B cell (primary cell): ENCODE measurements around the gene ITGB1. TPM values are rescaled to one million over a fixed set of nuclear protein-coding genes. Genes with fewer than 3 reads are reported as not detected.

Experiments
- ATAC-seq: fragments of 200-7000 bp; cut with Tn5 transposase; one replicate; pipeline ENCODE4 v1.10.0; 2021; ENCODE audit warnings: low read depth, mild to moderate bottlenecking, moderate number of reproducible peaks, moderate library complexity
- CTCF ChIA-PET: fragments of 350-600 bp; sonication (Branson Sonifier 250); formaldehyde crosslinking; loops from one replicate; lab custom pipeline; 2021; ENCODE audit warnings: antibody characterized with exemption, inconsistent platforms; lab: Charles Lee
- POLR2A ChIA-PET: fragments of 350-600 bp; sonication (Branson Sonifier 250); formaldehyde crosslinking; loops from one replicate; lab custom pipeline; 2021; ENCODE audit warnings: antibody characterized with exemption; lab: Charles Lee
- DNase-seq: peaks from one replicate; pipeline ENCODE4 v3.0.0; 2013
- H2AFZ ChIP-seq: 2 replicates; pipeline ENCODE4 v1.6.1; 2012; ENCODE audit warnings: mild to moderate bottlenecking, low read depth, low read length; ENCODE audit not compliant: insufficient read depth, poor library complexity, severe bottlenecking
- H3K27ac ChIP-seq, 2 donors: 1 replicate in 1 of 2; 2 replicates in 1 of 2; pipeline ENCODE4 v1.5.1; 2012 to 2013; ENCODE audit warnings: low read length in 2 of 2, mild to moderate bottlenecking in 2 of 2, moderate library complexity in 1 of 2
- H3K27me3 ChIP-seq, 4 experiments: fragments of 200-600 bp in 1 of 4; sonication (generic) in 1 of 4; replicated peaks in 1 of 4; 1 replicate in 2 of 4; 2 replicates in 2 of 4; pipeline versions ENCODE4 v1.6.1 to v1.7.0; 2013 to 2016; ENCODE audit warnings: low read length in 3 of 4, mild to moderate bottlenecking in 2 of 4, mixed read lengths in 1 of 4, moderate library complexity in 1 of 4; ENCODE audit not compliant: insufficient read depth in 4 of 4, control insufficient read depth in 3 of 4; ENCODE audit errors: control extremely low read depth in 1 of 4
- H3K36me3 ChIP-seq, 2 experiments: replicated peaks in 1 of 2; 1 replicate in 1 of 2; 2 replicates in 1 of 2; pipeline versions ENCODE4 v1.6.1 to v1.7.1; 2013; ENCODE audit warnings: low read length in 1 of 2; ENCODE audit not compliant: insufficient read depth in 2 of 2, control insufficient read depth in 1 of 2; ENCODE audit errors: control extremely low read depth in 1 of 2, extremely low read depth in 1 of 2
- H3K4me1 ChIP-seq, 2 donors: fragments of 200-600 bp in 1 of 2; sonication (generic) in 1 of 2; 1 replicate in 1 of 2; 2 replicates in 1 of 2; pipeline versions ENCODE4 v1.5.1 to v1.6.1; 2013 to 2017; ENCODE audit warnings: low read length in 2 of 2; ENCODE audit not compliant: control insufficient read depth in 2 of 2, insufficient read depth in 2 of 2
- H3K4me2 ChIP-seq: replicated peaks from 2 replicates; pipeline ENCODE3; 2012; ENCODE audit warnings: mild to moderate bottlenecking, low read depth, low read length; ENCODE audit not compliant: poor library complexity, severe bottlenecking
- H3K4me3 ChIP-seq, 5 experiments: fragments of 200-600 bp in 1 of 5; sonication (generic) in 1 of 5; 1 replicate in 3 of 5; 2 replicates in 2 of 5; pipeline versions ENCODE4 v1.5.1 to v1.7.0; 2011 to 2016; ENCODE audit warnings: low read length in 4 of 5, mild to moderate bottlenecking in 4 of 5, low read depth in 2 of 5, control low read depth in 1 of 5, moderate library complexity in 1 of 5; ENCODE audit not compliant: insufficient read depth in 1 of 5; ENCODE audit errors: control extremely low read depth in 1 of 5, extremely low read depth in 1 of 5
- H3K79me2 ChIP-seq: fragments of 200-600 bp; sonication (generic); one replicate; pipeline ENCODE4 v1.6.0; 2016; ENCODE audit warnings: low read length; ENCODE audit not compliant: control insufficient read depth, insufficient read depth
- H3K9ac ChIP-seq: fragments of 200-600 bp; sonication (generic); 2 replicates; pipeline ENCODE4 v1.6.1; 2017; ENCODE audit warnings: mild to moderate bottlenecking, low read length, moderate library complexity
- H3K9me3 ChIP-seq, 3 donors: one replicate each; pipeline versions ENCODE4 v1.6.1 to v1.7.1; 2013; ENCODE audit warnings: low read length in 2 of 3; ENCODE audit not compliant: control insufficient read depth in 2 of 3, insufficient read depth in 1 of 3; ENCODE audit errors: control extremely low read depth in 1 of 3
- H4K20me1 ChIP-seq: 2 replicates; pipeline ENCODE4 v1.6.0; 2012; ENCODE audit warnings: mild to moderate bottlenecking, low read length; ENCODE audit not compliant: insufficient read depth, control insufficient read depth, poor library complexity, severe bottlenecking
- H3K27ac Mint-ChIP-seq: one replicate; pipeline ENCODE4 v1.8.0; 2021; ENCODE audit warnings: mixed read lengths
- H3K27me3 Mint-ChIP-seq: one replicate; pipeline ENCODE4 v1.8.0; 2021; ENCODE audit warnings: mixed read lengths
- H3K4me1 Mint-ChIP-seq: one replicate; pipeline ENCODE4 v1.8.0; 2021; ENCODE audit warnings: mixed read lengths
- H3K4me3 Mint-ChIP-seq: one replicate; pipeline ENCODE4 v1.8.0; 2021; ENCODE audit warnings: mixed read lengths
- H3K9me3 Mint-ChIP-seq: one replicate; pipeline ENCODE4 v1.8.0; 2022; ENCODE audit warnings: mixed read lengths; ENCODE audit not compliant: insufficient read depth
- CTCF ChIP-seq: fragments of 200-600 bp; IDR thresholded peaks from one replicate; pipeline ENCODE4 v1.8.0; 2022; ENCODE audit warnings: antibody characterized with exemption, mild to moderate bottlenecking
- EZH2 ChIP-seq: IDR thresholded peaks from 2 replicates; pipeline ENCODE4 v1.6.1; 2012; ENCODE audit warnings: borderline replicate concordance, low read depth, mild to moderate bottlenecking, moderate library complexity, low read length; ENCODE audit not compliant: insufficient read depth, poor library complexity, severe bottlenecking
- WGBS: methylation state at CpG from one replicate; pipeline ENCODE4 v1.1.5; 2013; ENCODE audit warnings: missing lambda C conversion rate; ENCODE audit not compliant: insufficient coverage; 5-methylcytosine and 5-hydroxymethylcytosine counted together
- intact Hi-C: fragments of 100-400 bp; cut with micrococcal nuclease; formaldehyde crosslinking; loops from one replicate; pipeline ENCODE4 v1.10.0; 2022
- polyA plus RNA-seq: library from polyadenylated mRNA; depleted of rRNA; stranded (reverse); fragments of >200 nt; gene quantifications from 2 replicates; pipeline ENCODE4 v1.2.3, GENCODE V29; 2012
- total RNA-seq, 2 donors: library from RNA; stranded (reverse); fragments of 120-200 nt in 1 of 2; gene quantifications; 1 replicate in 1 of 2; 2 replicates in 1 of 2; pipeline versions ENCODE4 v1.2.3 to v1.2.4, GENCODE V29; 2013 to 2022

ITGB1 gene
- total and polyA plus RNA-seq, 2 donors (not counting 1 experiment from before 2014, with no cell fraction given): 30.8 to 128 TPM

- Histone ChIP-seq H3K79me2 (no peaks in the 10 kb centered on the region), H3K27ac (no peak overlapping the region), H2AFZ (no peak overlapping the region), H3K9ac (no peak overlapping the region), H3K9me3 (no peaks in the 10 kb centered on the region), H3K4me2 (no peak overlapping the region), H3K4me1 (peaks cover 16 to 22% of the 10 kb centered on the region in 2 donors), H3K4me3 (no peak overlapping the region), H4K20me1 (no peaks in the 10 kb centered on the region), H3K27me3 (no peaks in the 10 kb centered on the region), H3K36me3 (no peaks in the 10 kb centered on the region)
- no peak for ATAC-seq
- WGBS: 90% methylated on average over 2 of the region's 3 CpGs
- POLR2A ChIA-PET: interaction anchor here (0.7 kb wide), 1 partner anchor 57 kb away, joined by 11 read pairs; no protein-coding TSS in a partner anchor
- H3K27ac Mint-ChIP-seq: no peak overlapping the region
- TF ChIP-seq CTCF (no peak), EZH2 (no peak)
- no peak for DNase-seq
- H3K27me3 Mint-ChIP-seq: no peaks in the 10 kb centered on the region
- H3K9me3 Mint-ChIP-seq: peaks cover 3% of the 10 kb centered on the region
- H3K4me3 Mint-ChIP-seq: no peak overlapping the region
- CTCF ChIA-PET: interaction anchor here (0.7 kb wide), 1 partner anchor 63 kb away, joined by 4 read pairs; no protein-coding TSS in a partner anchor
- peaks cover 31% of the 10 kb centered on the region for H3K4me1 Mint-ChIP-seq
- intact Hi-C loops: loop anchor here (10.0 kb wide), 1 partner anchor 909 kb away; the partner anchor contains the start of gene KIF5B
These were observed 6.2 kb upstream of the ITGB1 start for GRCh38 chr10:32964270-32964669.

- Mint-ChIP-seq H3K27ac (no peak overlapping the region), H3K4me3 (no peak overlapping the region), H3K4me1 (peaks cover 38% of the 10 kb centered on the region), H3K9me3 (peaks cover 3% of the 10 kb centered on the region), H3K27me3 (no peaks in the 10 kb centered on the region)
- CTCF ChIA-PET: no interaction called here
- H3K27ac ChIP-seq: no peak overlapping the region
- H3K4me2 ChIP-seq: no peak overlapping the region
- H3K9me3 ChIP-seq: no peaks in the 10 kb centered on the region
- peaks cover 21 to 30% of the 10 kb centered on the region in 2 donors for H3K4me1 ChIP-seq
- H2AFZ ChIP-seq: no peak overlapping the region
- ATAC-seq: no peak
- DNase-seq: no peak
- no peaks in the 10 kb centered on the region for H3K27me3 ChIP-seq
- no peaks in the 10 kb centered on the region for H3K36me3 ChIP-seq
- no peaks in the 10 kb centered on the region for H4K20me1 ChIP-seq
- TF ChIP-seq EZH2: no peak
- no peak for TF ChIP-seq CTCF
- no peaks in the 10 kb centered on the region for H3K79me2 ChIP-seq
- no peak overlapping the region for H3K4me3 ChIP-seq
- intact Hi-C loops: loop anchor here (10.0 kb wide), 1 partner anchor 908 kb away; the partner anchor contains the start of gene KIF5B
- no peak overlapping the region for H3K9ac ChIP-seq
- POLR2A ChIA-PET: no interaction called here
- no CpG with 5 or more reads among the region's 3 CpGs for WGBS
These were observed 5.1 kb upstream of the ITGB1 start for GRCh38 chr10:32963096-32963495.
